ENCODE data around the gene ZNF780A.
A peak's percentile ranks its signal among the peaks of the same experiment; 100 is the strongest.

ZNF780A gene

DNA sequence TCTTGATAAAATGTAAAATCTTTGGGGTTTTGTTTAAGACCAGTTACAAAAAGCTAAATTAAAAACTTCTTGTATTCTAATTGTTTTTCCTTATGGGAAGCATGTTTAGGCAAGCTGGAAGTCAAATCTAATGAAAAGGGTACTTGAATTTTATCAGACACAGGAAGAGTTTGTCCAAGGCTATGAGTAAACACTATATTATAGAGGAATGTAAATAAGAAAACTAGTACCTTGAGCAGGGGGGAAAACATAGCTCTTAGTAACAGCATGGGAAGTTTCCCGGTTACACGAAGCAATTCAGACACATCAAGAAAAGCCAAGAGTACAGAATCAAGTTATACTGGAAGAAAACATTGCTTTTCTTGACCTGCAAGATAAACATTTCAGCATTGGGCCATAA is 19.8 kb upstream of the ZNF780A start:
- TF ChIP-seq JUND (IDR thresholded peaks at IDR 0.05; ENCODE audit: low read depth) = no peak
- DNase-seq (ENCODE audit: low read depth in 1 of 2, low spot score in 1 of 2) = no peak
- in situ Hi-C loops (cut with HindIII; ENCODE audit: low pct_unique_long_range_greater_than_20kb, low sequenced_read_pairs) = no loop called here

DNA sequence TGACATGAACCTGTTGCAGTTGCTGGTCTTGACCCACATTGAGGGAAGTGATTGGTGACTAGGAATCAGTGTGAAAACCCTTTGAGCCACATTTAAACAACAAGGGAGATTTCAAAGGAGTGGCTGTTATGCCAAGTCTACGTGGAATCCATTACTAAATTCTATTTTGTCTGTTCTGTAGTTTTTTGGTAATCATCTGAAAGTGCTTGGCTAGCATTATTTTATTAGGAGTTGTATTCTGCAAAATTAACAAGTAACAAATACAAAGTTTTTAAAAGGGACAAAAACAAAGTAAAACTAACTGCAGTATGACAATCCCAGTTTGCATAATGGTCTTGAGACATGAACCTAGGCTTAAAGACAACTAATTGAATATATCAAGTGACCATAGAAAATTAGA is 14.0 kb upstream of the ZNF780A start:
- no peak for TF ChIP-seq JUND (IDR thresholded peaks at IDR 0.05; ENCODE audit: low read depth)
- in situ Hi-C loops (cut with HindIII; ENCODE audit: low pct_unique_long_range_greater_than_20kb, low sequenced_read_pairs) = no loop called here

GRCh38 chr19:40103600-40103999 is 12.9 kb upstream of the ZNF780A start:
- DNase-seq (ENCODE audit: low read depth in 1 of 2, low spot score in 1 of 2) = no peak
- no peak for TF ChIP-seq JUND (IDR thresholded peaks at IDR 0.05; ENCODE audit: low read depth)
- in situ Hi-C loops (cut with HindIII; ENCODE audit: low pct_unique_long_range_greater_than_20kb, low sequenced_read_pairs) = no loop called here

More for the DNA sequence above, 14.0 kb upstream of the ZNF780A start:
- no peak for DNase-seq (ENCODE audit: low read depth in 1 of 2, low spot score in 1 of 2)

GRCh38 chr19:40101813-40102212 is 11.1 kb upstream of the ZNF780A start:
- no peak for DNase-seq (ENCODE audit: low read depth in 1 of 2, low spot score in 1 of 2)
- in situ Hi-C loops (cut with HindIII; ENCODE audit: low pct_unique_long_range_greater_than_20kb, low sequenced_read_pairs) = no loop called here
- TF ChIP-seq JUND (IDR thresholded peaks at IDR 0.05; ENCODE audit: low read depth) = no peak

GRCh38 chr19:40093416-40093815 is 2.7 kb upstream of the ZNF780A start:
- in situ Hi-C loops (cut with HindIII; ENCODE audit: low pct_unique_long_range_greater_than_20kb, low sequenced_read_pairs) = no loop called here
- DNase-seq (ENCODE audit: low read depth in 1 of 2, low spot score in 1 of 2) = no peak
- TF ChIP-seq JUND (IDR thresholded peaks at IDR 0.05; ENCODE audit: low read depth) = no peak

DNA sequence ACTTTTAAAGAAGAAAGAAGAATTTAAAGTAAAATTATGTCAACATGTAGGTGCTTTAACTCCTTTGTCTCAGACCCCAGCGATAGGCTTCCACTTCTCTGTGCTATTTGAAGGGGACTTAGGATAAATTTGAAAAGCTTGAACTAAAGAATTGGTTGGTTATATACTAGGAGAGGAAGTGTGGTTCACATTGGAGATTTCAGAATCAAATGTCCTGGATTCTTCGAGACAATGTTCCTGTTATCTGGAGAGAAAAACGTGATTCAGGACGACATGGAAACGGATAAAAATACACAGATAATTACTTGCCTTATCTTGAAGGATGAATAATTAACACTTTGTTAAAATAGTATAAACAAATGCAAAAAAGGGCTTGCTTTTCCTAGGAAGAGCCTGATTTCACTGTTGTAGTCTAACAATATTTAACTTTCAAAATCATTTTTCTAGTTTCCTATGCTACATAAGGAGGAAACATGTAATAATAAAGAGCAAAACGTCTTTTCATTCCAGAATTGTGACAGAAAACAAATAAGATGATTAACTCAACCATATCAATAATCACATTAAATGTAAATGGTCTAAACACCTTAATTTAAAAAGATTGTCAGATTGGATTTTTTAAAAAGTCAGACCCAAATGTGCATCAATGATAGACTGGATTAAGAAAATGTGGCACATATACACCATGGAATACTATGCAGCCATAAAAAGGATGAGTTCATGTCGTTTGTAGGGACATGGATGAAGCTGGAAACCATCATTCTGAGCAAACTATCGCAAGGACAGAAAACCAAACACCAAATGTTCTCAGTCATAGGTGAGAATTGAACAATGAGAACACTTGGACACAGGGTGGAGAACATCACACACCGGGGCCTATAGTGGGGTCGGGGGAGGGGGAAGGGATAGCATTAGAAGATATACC is 724 bp upstream of the ZNF780A start:
- TF ChIP-seq JUND (IDR thresholded peaks at IDR 0.05; ENCODE audit: low read depth) = no peak

DNA sequence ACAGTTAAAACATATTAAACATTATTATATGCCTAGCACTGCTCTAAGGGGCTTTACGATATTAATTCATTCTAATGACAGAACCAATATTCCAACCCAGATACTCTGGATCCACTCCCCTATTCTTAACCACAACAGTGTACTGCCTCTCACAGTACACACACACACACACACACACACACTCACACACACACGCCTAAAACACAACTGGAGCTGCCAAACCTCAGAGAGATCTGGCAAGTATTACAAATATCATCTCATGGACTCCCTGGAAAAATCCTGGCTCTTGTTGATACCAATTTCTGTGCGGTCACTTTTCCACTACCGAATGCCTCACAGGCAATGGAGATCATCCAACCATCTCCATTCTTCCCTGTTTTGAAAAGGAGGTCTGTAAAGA is 1.3 kb downstream of the ZNF780A start:
- in situ Hi-C loops (cut with HindIII; ENCODE audit: low pct_unique_long_range_greater_than_20kb, low sequenced_read_pairs) = no loop called here
- DNase-seq (ENCODE audit: low read depth in 1 of 2, low spot score in 1 of 2) = no peak
- TF ChIP-seq JUND (IDR thresholded peaks at IDR 0.05; ENCODE audit: low read depth) = no peak

More for the DNA sequence above, 724 bp upstream of the ZNF780A start:
- in situ Hi-C loops (cut with HindIII; ENCODE audit: low pct_unique_long_range_greater_than_20kb, low sequenced_read_pairs) = no loop called here
- no peak for DNase-seq (ENCODE audit: low read depth in 1 of 2, low spot score in 1 of 2)

DNA sequence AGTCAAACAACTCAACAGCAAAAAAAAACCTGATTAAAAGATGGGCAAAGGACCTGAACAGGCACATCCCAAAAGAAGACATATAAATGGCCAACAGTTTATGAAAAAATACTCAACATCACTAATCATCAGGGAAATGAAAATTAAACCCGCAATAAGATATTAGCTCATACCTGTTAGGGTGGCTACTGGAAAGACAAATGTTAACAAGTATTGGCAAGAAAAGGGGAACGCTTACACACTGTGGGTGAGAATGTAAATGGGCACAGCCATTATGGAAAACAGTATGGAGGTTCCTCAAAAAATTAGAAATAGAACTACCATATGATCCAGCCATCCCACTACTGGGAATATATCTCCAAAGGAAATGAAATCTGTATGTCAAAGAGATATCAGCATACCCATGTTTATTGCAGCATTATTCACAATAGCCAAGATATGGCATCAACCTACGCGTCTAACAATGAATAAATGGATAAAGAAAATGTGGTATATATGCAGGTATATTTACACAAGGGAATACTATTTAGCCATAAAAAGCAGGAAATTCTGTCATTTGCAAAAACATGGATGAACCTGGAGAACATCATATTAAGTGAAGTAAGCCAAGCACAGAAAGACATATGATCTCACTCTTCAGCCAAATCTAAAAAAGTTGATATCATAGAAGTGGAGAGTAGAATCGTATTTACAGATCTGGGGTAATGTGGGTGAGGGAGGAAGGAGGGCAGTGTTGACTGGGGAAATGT is 2.3 kb downstream of the ZNF780A start:
- TF ChIP-seq JUND (IDR thresholded peaks at IDR 0.05; ENCODE audit: low read depth) = no peak
- DNase-seq (ENCODE audit: low read depth in 1 of 2, low spot score in 1 of 2) = no peak
- in situ Hi-C loops (cut with HindIII; ENCODE audit: low pct_unique_long_range_greater_than_20kb, low sequenced_read_pairs) = no loop called here

DNA sequence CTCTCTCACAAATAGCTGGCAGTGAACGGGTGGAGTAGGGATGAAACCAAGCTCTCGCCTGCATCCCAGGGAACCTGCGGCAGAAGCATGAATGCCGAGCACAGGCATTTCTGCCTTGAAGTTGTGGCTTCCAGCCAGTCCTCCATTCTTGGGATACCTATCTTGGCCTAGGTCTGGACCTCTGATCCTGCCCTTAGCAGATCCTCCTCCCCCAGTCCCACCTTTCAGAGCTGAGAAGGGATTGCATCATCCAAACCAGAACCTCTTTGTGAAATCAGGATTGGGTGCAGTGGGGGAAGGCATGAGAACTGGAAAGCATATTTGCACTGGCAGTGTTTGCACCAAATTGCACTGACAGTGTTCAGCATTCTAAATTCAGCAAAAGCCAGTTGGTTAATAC is 5.8 kb downstream of the ZNF780A start:
- in situ Hi-C loops (cut with HindIII; ENCODE audit: low pct_unique_long_range_greater_than_20kb, low sequenced_read_pairs) = no loop called here
- TF ChIP-seq JUND (IDR thresholded peaks at IDR 0.05; ENCODE audit: low read depth) = no peak

DNA sequence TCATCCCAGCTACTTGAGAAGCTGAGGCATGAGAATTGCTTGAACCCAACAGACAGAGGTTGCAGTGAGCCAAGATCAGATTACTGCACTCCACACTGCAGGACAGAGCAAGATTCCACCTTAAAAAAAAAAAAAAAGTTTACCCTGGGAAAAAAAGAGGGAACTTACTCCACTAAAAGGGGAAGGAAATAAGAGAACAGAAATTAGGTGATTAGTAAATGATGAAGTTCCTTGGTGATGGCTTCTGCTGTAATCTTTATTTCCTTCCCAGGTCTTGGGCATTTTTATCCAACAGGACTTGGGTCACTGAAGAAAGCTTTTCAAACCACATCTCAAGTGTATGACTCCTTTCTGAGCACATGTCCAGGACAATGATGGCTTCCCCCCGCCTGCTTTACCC is 9.3 kb downstream of the ZNF780A start:
- TF ChIP-seq JUND (IDR thresholded peaks at IDR 0.05; ENCODE audit: low read depth) = no peak
- in situ Hi-C loops (cut with HindIII; ENCODE audit: low pct_unique_long_range_greater_than_20kb, low sequenced_read_pairs) = no loop called here
- no peak for DNase-seq (ENCODE audit: low read depth in 1 of 2, low spot score in 1 of 2)

More for the DNA sequence above, 5.8 kb downstream of the ZNF780A start:
- peak in 1 of 2 experiments; percentile 6 for DNase-seq (ENCODE audit: low read depth in 1 of 2, low spot score in 1 of 2)

GRCh38 chr19:40080289-40080688 is 10.5 kb downstream of the ZNF780A start:
- DNase-seq (ENCODE audit: low read depth in 1 of 2, low spot score in 1 of 2) = no peak
- TF ChIP-seq JUND (IDR thresholded peaks at IDR 0.05; ENCODE audit: low read depth) = no peak
- in situ Hi-C loops (cut with HindIII; ENCODE audit: low pct_unique_long_range_greater_than_20kb, low sequenced_read_pairs) = no loop called here

DNA sequence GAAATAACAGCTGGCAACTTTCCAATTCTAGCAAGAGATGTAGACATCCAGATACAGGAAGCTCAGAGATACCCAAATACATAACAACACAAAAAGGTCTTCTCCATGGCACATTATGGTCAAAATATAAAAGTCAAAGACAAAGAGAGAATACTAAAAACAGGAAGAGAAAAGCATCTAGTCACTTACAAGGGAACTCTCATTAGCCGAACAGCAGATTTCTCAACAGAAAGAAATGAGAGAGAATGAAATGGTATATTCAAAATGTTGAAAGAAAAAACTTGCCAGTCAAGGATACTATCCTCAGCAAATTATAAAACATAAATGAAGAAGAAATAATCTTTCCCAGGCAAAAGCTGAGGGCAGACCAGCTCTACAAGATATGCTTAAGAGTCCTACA is 12.4 kb downstream of the ZNF780A start:
- no peak for DNase-seq (ENCODE audit: low read depth in 1 of 2, low spot score in 1 of 2)
- no peak for TF ChIP-seq JUND (IDR thresholded peaks at IDR 0.05; ENCODE audit: low read depth)
- in situ Hi-C loops (cut with HindIII; ENCODE audit: low pct_unique_long_range_greater_than_20kb, low sequenced_read_pairs) = no loop called here

- in situ Hi-C loops (cut with HindIII; ENCODE audit: low pct_unique_long_range_greater_than_20kb, low sequenced_read_pairs) = no loop called here
- TF ChIP-seq JUND (IDR thresholded peaks at IDR 0.05; ENCODE audit: low read depth) = no peak
- DNase-seq (ENCODE audit: low read depth in 1 of 2, low spot score in 1 of 2) = no peak
These were observed 20.7 kb downstream of the ZNF780A start for GRCh38 chr19:40070058-40070457.

Measured in T47D (cell line).